ENCODE results near the gene UBAP2L.
"Not testable (repeated sequence)": the region's sequence is repeated elsewhere in the genome, so short reads cannot be mapped to it uniquely, and the experiment has no call there.

Gene UBAP2L

DNA sequence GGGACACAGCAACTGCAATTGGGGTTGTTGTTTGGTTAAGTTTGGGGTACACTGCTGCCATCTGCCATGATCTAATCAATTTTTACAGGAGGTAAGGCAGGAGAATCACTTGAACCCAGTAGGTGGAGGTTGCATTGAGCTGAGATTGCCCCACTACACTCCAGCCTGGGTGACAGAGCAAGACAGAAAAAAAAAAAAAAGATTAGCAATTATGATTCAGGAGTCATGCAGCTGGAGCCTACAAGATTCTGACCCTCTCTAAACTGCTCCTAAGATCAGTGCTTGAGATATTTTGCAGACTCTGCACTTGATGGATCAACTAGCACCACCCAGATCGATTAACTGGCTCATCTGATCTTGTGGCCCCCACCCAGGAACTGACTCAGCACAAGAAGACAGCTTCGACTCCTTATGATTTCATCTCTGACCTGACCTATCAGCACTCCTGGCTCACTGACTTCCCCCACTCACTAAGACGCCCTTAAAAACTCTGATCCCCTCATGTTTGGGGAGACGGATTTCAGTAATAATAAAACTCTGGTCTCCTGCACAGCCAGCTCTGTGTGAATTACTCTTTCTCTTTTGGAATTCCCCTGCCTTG, 87.0 kb downstream of the UBAP2L start:
- not testable (repeated sequence) for DNase-seq (ENCODE audit: low spot score)

DNA sequence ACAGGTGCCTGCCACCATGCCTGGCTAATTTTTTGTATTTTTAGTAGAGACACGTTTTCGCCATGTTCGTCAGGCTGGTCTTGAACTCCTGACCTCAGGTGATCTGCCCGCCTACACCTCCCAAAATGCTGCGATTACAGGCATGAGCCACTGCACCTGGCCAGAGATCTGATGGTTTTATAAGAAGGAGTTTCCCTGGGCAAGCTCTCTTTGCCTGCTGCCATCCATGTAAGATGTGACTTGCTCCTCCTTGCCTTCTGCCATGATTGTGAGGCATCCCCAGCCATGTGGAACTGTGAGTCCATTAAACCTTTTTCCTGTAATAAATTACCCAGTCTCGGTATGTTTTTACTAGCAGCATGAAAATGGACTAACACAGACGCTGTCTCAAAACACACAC, 88.4 kb downstream of the UBAP2L start:
- not testable (repeated sequence) for DNase-seq (ENCODE audit: low spot score)

DNA sequence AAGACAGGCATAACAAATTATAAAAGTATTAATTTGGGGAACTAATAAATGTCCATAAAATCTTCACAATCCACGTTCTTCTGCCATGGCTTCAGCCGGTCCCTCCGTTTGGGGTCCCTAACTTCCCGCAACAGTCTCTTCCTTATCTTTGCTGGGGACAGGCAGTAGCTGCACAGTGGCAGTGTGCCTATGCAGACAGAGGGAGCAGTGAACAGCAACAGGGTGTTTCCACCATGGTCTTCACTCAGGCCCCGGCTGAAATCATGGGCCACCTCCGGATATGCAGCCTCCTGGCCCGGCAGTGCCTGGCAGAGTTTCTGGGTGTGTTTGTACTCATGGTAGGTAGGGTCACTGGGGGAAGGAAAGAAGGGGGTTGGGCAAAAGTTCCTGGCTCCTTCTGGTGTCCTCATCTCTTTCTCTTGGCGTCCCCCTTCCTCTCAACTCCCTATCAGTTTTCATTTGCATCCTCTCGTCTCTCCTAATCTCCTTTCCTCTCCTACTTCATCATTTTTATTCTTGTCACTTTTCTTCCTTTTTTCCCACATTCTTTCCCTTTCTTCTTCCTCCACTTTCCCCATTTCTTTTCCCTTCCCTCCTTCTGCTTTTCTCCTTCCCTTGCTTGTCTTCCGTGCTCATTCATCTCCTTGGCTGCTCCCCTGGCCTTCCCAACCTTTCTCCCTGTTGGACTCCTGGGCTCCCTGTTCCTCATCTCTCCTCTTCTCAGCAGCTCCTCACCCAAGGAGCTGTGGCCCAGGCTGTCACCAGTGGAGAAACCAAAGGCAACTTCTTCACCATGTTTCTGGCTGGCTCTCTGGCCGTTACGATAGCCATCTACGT, 91.7 kb downstream of the UBAP2L start:
- DNase-seq (ENCODE audit: low spot score): not testable (repeated sequence)

DNA sequence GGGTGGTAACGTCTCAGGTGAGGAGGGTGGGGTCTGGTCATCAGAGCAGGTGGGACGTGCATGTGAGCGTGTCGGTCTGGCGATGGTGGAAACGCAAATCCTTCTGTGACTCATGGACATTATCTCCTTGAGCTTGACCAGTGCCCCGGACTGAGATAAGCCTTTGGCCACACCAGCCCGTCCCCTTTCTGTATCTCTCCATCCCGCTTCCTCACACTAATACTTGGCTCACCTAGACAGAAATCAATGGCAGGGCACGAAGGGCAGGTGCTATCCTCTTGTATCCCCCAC, 92.3 kb downstream of the UBAP2L start:
- DNase-seq (ENCODE audit: low spot score): no peak

DNA sequence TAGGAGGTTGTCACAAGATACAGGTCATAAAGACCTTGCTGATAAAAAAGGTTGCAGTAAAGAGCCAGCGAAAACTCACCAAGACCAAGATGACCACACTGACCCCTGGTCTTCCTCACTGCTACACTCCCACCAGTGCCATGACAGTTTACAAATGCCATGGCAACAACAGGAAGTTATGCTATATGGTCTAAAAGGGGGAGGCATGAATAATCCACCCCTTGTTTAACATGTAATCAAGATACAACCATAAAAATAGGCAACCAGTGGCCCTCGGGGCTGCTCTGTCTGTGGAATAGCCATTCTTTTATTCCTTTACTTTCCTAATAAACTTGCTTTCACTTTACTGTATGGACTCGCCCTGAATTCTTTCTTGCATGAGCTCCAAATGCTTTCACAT, 93.5 kb downstream of the UBAP2L start:
- not testable (repeated sequence) for DNase-seq (ENCODE audit: low spot score)

DNA sequence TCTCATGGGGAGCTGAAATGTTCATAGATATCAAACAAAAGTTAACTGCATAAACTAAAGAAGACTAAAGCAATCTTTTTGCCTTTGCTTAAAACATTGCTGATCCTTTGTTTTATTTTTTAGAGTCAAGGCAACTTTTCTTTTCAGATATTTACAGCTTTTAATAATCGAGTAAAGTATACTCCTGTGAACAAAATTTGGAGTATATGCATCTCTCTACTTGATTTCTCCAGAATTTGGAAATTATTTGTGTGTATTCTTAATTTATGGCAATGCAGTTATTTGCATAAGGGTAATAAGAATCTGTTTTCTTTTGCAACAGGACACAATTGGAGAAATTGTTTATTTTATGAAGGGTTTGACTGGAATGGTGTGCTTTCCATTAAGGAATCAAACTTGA, 95.9 kb downstream of the UBAP2L start:
- no peak for DNase-seq (ENCODE audit: low spot score)

DNA sequence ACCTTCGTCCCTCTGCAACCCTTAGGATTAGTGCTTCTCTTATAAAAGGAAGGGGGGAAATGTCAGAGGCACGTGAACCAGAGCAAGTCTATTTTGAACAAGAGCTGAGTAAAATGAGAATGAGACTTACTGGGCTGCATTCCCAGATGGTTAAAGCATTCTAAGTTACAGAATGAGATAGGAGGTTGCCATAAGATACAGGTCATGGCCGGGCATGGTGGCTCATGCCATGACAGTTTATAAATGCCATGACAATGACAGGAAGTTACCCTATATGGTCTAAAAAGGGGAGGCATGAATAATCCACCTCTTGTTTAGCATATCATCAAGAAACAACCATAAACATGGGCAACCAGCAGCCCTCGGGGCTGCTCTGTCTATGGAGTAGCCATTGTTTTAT, 97.6 kb downstream of the UBAP2L start:
- DNase-seq (ENCODE audit: low spot score): no peak
